Keratinocyte (primary cell): Measurements from ENCODE around the gene LHPP. TPM values are rescaled to one million over a fixed set of nuclear protein-coding genes. Genes with fewer than 3 reads are reported as not detected.

Experiments
- DNase-seq: peaks from one replicate; pipeline ENCODE4 v3.0.0-alpha.2; 2011; ENCODE audit warnings: low read depth, missing footprints, low spot score
- FAIRE-seq: peaks from 2 replicates; lab custom pipeline; 2011; peaks lifted over from hg19 to GRCh38; lab: Jason Lieb, UNC
- H2AFZ ChIP-seq: 2 replicates; pipeline ENCODE4 v1.6.0; 2012; ENCODE audit warnings: low read length, control low read depth, inconsistent platforms; ENCODE audit not compliant: control insufficient read depth
- H3K27ac ChIP-seq: 2 replicates; pipeline ENCODE4 v1.5.1; 2011; ENCODE audit warnings: low read length; ENCODE audit not compliant: control insufficient read depth, insufficient read depth
- H3K27me3 ChIP-seq: 3 replicates; pipeline ENCODE4 v1.6.0; 2011; ENCODE audit warnings: low read length; ENCODE audit not compliant: control insufficient read depth, insufficient read depth; ENCODE audit errors: extremely low read depth
- H3K36me3 ChIP-seq, 2 experiments: 2 replicates in 1 of 2; 3 replicates in 1 of 2; pipeline ENCODE4 v1.5.1; 2011; ENCODE audit warnings: low read length in 2 of 2, mild to moderate bottlenecking in 1 of 2; ENCODE audit not compliant: control insufficient read depth in 2 of 2, insufficient read depth in 2 of 2; ENCODE audit errors: extremely low read depth in 1 of 2
- H3K4me1 ChIP-seq: 3 replicates; pipeline ENCODE4 v1.5.1; 2011; ENCODE audit warnings: low read length; ENCODE audit not compliant: control insufficient read depth, insufficient read depth; ENCODE audit errors: extremely low read depth
- H3K4me2 ChIP-seq: 3 replicates; pipeline ENCODE4 v1.6.0; 2011; ENCODE audit warnings: low read depth, low read length; ENCODE audit not compliant: control insufficient read depth, insufficient read depth; ENCODE audit errors: extremely low read depth
- H3K4me3 ChIP-seq, 3 experiments: fragments of 200-600 bp in 1 of 3; sonication (generic) in 1 of 3; 2 replicates in 2 of 3; 3 replicates in 1 of 3; pipeline ENCODE4 v1.5.1; 2011 to 2016; ENCODE audit warnings: low read length in 3 of 3, mild to moderate bottlenecking in 3 of 3, control low read depth in 2 of 3, inconsistent platforms in 1 of 3, low read depth in 1 of 3, mixed read lengths in 1 of 3, mixed run types in 1 of 3, moderate library complexity in 1 of 3; ENCODE audit not compliant: control insufficient read depth in 2 of 3, insufficient read depth in 2 of 3; ENCODE audit errors: extremely low read depth in 1 of 3
- H3K79me2 ChIP-seq: 2 replicates; pipeline ENCODE4 v1.6.0; 2012; ENCODE audit warnings: low read length; ENCODE audit not compliant: control insufficient read depth, insufficient read depth
- H3K9ac ChIP-seq: 3 replicates; pipeline ENCODE4 v1.6.0; 2011; ENCODE audit warnings: low read length; ENCODE audit not compliant: control insufficient read depth, insufficient read depth; ENCODE audit errors: extremely low read depth
- H3K9me1 ChIP-seq: 3 replicates; pipeline ENCODE4 v1.6.0; 2011; ENCODE audit warnings: low read length; ENCODE audit not compliant: control insufficient read depth, insufficient read depth; ENCODE audit errors: extremely low read depth
- H3K9me3 ChIP-seq: 2 replicates; pipeline ENCODE4 v1.5.1; 2012; ENCODE audit warnings: low read depth, low read length; ENCODE audit not compliant: control insufficient read depth
- H4K20me1 ChIP-seq: 3 replicates; pipeline ENCODE4 v1.6.0; 2011; ENCODE audit warnings: low read length; ENCODE audit not compliant: control insufficient read depth, insufficient read depth; ENCODE audit errors: extremely low read depth
- CTCF ChIP-seq, 3 experiments: IDR thresholded peaks in 1 of 3; conservative IDR thresholded peaks in 1 of 3; optimal IDR thresholded peaks in 1 of 3; 2 replicates in 2 of 3; 3 replicates in 1 of 3; pipeline versions ENCODE3 to v1.5.1; 2011; ENCODE audit warnings: low read length in 3 of 3, mild to moderate bottlenecking in 3 of 3, moderate library complexity in 2 of 3, control low read depth in 1 of 3, inconsistent platforms in 1 of 3; ENCODE audit not compliant: insufficient read depth in 2 of 3; ENCODE audit errors: extremely low read depth in 1 of 3
- EZH2 ChIP-seq: IDR thresholded peaks from one replicate; pipeline ENCODE4 v1.6.1; 2012; ENCODE audit warnings: inconsistent platforms, mild to moderate bottlenecking, low read length, moderate library complexity
- dilution Hi-C: fragments of 300-500 bp; cut with MboI; formaldehyde crosslinking; loops from one replicate; pipeline ENCODE4 v1.7.0; 2020; ENCODE audit warnings: low sequenced_read_pairs; ENCODE audit not compliant: extremely low pct_ligation_motif_present
- polyA plus RNA-seq, 5 experiments: library from polyadenylated mRNA; depleted of rRNA in 3 of 5; stranded (reverse) in 3 of 5; stranded (forward) in 1 of 5; unstranded in 1 of 5; fragments of >200 nt; gene quantifications; 1 replicate in 1 of 5; 2 replicates in 3 of 5; 3 replicates in 1 of 5; pipeline versions ENCODE4 v1.2.1 to v1.2.3, GENCODE V29; 2011 to 2012; ENCODE audit warnings: missing spikeins in 2 of 5, low read depth in 1 of 5, low replicate concordance in 1 of 5

LHPP gene
- polyA plus RNA-seq, 1 donor (not counting 4 experiments of a cell fraction or from before 2014, with no cell fraction given), result 13.1 TPM

GRCh38 chr10:124561206-124561605, 99.6 kb downstream of the LHPP start:
- no peaks in the 10 kb centered on the region for H3K9me3 ChIP-seq
- H3K36me3 ChIP-seq, result no peaks in the 10 kb centered on the region
- H2AFZ ChIP-seq, result no peak overlapping the region
- no peak for TF ChIP-seq CTCF (optimal IDR thresholded peaks at IDR 0.05 in 1 of 3, IDR thresholded peaks at IDR 0.05 in 1 of 3, conservative IDR thresholded peaks at IDR 0.05 in 1 of 3; ENCODE audit: extremely low read depth in 1 of 3, insufficient read depth in 2 of 3, low read length in 3 of 3)
- no peak for TF ChIP-seq EZH2
- FAIRE-seq, result no peak
- DNase-seq, result no peak
- H3K4me1 ChIP-seq, result peaks cover 3% of the 10 kb centered on the region
- H3K79me2 ChIP-seq, result no peaks in the 10 kb centered on the region
- H4K20me1 ChIP-seq, result no peaks in the 10 kb centered on the region
- no peak overlapping the region for H3K9ac ChIP-seq
- H3K27ac ChIP-seq, result no peak overlapping the region
- H3K4me2 ChIP-seq, result no peak overlapping the region
- dilution Hi-C loops, result no loop called here
- H3K27me3 ChIP-seq, result no peaks in the 10 kb centered on the region
- H3K9me1 ChIP-seq, result no peaks in the 10 kb centered on the region
- no peak overlapping the region for H3K4me3 ChIP-seq

GRCh38 chr10:124562425-124563060, 100.9 kb downstream of the LHPP start:
- Histone ChIP-seq H3K9ac (no peak overlapping the region), H3K9me1 (no peaks in the 10 kb centered on the region), H3K4me1 (peaks cover 3% of the 10 kb centered on the region), H3K27me3 (no peaks in the 10 kb centered on the region), H3K36me3 (no peaks in the 10 kb centered on the region), H3K27ac (no peak overlapping the region), H3K9me3 (no peaks in the 10 kb centered on the region), H2AFZ (no peak overlapping the region), H3K79me2 (no peaks in the 10 kb centered on the region), H3K4me2 (no peak overlapping the region), H3K4me3 (no peak overlapping the region), H4K20me1 (no peaks in the 10 kb centered on the region)
- DNase-seq, result peak; percentile 9
- FAIRE-seq, result no peak
- dilution Hi-C loops, result no loop called here
- TF ChIP-seq CTCF (optimal IDR thresholded peaks at IDR 0.05 in 1 of 3, IDR thresholded peaks at IDR 0.05 in 1 of 3, conservative IDR thresholded peaks at IDR 0.05 in 1 of 3; ENCODE audit: extremely low read depth in 1 of 3, insufficient read depth in 2 of 3, low read length in 3 of 3), result no peak
- TF ChIP-seq EZH2, result no peak
